Stimulated activated CD4-positive, alpha-beta T cell treated with anti-CD3 and anti-CD28 coated beads, Interleukin-1b, Interleukin-23, amount 100 ng/mL, for 24 hours (primary cell): ENCODE data around the gene PPFIBP1.
"Not testable (repeated sequence)": the region's sequence is repeated elsewhere in the genome, so short reads cannot be mapped to it uniquely, and the experiment has no call there.

ENCODE experiments used
- DNase-seq, 4 experiments: peaks; one replicate each; pipeline ENCODE4 v3.0.0-alpha.2; 2020; ENCODE audit warnings: low read depth in 4 of 4, low spot score in 1 of 4

PPFIBP1 gene

GRCh38 chr12:27623645-27624044 lies 99.6 kb downstream of the PPFIBP1 start:
- no peak for DNase-seq

GRCh38 chr12:27624586-27624985 lies 100.6 kb downstream of the PPFIBP1 start:
- DNase-seq, result no peak

GRCh38 chr12:27627123-27627852 lies 103.3 kb downstream of the PPFIBP1 start:
- no peak for DNase-seq

GRCh38 chr12:27627853-27628469 lies 104.0 kb downstream of the PPFIBP1 start:
- not testable (repeated sequence) for DNase-seq

DNA sequence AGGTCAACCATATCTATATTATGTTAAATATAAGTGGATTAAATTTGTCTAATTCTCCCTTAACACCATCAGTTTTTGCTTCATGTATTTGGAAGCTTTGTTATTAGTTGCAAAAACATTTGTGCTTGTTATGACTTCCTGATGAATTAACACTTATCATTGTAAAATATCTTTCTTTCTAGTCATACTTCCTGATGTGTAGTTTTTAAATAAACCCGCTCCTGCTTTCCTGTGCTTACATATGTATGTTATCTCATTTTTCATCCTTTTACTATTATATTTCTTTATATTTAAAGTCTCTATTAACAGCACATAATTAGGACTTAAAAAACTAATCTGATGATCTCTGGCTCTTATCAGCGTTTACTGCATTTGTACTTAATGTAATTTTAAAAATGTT lies 106.2 kb downstream of the PPFIBP1 start:
- not testable (repeated sequence) for DNase-seq

DNA sequence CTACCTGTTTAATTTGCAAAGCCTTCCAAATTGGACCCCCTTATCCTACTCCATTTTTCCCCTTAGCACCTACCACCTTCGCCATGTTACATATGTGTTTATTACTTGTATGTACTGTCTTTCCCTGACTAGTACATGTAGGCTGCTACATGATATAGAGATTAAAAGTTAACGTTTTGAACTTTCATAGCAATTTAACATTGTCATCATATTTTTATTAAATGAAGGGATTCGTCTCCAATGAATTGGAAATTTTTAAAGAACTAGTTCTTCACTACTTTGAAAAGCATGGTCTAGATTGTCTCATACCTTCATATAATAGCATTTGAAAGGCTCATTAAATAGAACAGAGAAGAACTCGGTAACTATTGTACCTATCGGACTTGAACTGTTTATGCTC lies 107.4 kb downstream of the PPFIBP1 start:
- no peak for DNase-seq

DNA sequence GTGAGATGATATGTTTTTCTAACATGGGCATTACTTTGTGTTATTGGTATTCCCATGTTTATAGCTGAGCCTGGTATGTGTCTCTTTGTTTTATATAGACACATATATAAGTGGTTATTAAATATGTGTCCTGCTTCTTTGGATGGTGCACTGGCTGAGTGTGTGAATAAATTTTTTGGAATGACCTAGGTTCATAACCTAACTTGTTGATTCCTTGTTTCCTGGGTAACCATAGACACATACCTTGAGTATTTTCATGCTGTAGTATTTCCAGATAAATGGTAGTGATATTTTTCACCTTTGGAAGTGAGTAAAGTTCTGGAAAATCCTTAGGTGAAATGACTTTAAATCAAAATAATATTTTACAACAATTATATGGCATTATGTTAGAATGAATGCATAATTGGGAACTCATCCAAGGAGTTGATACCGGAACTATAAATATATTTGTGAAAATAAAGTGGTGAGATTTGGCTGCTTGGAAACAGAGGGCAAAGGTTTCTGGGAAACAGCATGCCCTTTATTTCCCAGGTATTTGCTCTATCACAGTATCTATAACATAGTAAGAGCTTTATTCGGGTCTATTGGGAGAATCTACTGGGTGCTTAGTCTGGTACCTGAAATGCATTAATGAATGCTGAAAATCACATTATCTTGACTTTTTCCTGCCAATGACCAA lies 107.9 kb downstream of the PPFIBP1 start:
- no peak for DNase-seq

DNA sequence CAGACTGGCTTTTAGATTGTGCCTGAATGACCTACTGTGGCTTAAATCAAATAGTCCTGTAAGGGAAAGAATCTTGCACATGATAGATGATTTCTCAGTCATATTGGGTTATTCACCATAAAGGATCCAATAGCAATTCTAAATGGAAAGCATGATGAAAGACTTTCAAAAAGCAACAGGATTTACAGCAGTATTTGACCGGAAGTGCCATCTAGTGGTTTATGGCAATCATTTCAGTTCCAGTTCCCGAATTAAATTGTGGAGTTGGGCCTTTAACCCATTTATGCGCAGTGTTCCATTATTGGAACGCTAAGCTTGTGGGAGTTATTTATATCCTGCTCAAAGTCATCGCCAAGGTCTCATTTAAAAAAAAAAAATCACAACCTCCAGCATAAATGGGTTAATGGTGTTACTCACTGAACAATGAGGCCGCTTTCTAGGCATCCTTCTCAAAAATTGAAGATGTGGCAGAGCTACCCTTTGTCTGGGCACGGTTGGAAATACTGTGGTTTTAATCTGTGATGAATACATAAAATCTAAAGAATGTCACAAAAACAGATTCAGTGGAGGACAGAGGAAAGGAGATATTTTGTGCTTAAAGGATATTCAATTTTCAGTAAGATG lies 111.5 kb downstream of the PPFIBP1 start:
- DNase-seq, result no peak

DNA sequence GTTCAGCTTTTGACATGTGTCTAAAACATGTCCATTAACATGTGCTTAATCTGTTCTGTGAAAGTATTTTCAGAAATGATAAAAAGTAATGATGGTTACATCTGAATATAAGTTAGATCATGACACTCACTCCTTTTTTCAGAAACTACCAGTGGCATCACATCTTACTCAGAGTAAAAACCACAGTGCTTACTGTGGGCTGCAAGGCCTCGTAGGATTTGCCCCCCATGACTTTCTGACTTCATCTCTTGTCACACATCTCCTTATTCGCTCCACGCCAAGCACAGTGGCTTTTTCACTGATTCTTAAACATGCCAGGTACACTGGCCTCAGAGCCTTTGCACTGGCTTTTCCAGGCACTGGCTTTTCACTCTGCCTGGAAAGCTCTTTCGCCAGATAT lies 112.6 kb downstream of the PPFIBP1 start:
- DNase-seq, result not testable (repeated sequence)

DNA sequence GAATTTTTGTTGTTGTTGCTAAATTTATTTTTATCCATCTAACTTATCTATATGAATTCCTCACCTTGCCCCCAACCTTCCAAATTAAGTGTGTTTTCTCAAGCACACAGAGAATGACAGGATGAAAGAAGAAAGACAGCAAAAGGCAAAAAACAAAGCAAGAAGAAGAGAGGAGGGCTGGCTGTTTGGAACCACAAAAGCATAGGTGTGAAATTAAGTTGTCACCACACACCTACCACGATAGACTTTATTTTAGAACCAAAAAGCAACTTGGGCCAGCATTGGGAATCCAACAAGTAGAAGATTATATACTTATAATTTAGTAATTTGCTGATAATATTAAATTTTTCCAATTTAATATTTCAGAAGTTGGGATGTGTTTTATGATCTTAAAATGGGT lies 113.5 kb downstream of the PPFIBP1 start:
- no peak for DNase-seq

- no peak for DNase-seq
Observed at GRCh38 chr12:27639265-27639664, 115.3 kb downstream of the PPFIBP1 start.

DNA sequence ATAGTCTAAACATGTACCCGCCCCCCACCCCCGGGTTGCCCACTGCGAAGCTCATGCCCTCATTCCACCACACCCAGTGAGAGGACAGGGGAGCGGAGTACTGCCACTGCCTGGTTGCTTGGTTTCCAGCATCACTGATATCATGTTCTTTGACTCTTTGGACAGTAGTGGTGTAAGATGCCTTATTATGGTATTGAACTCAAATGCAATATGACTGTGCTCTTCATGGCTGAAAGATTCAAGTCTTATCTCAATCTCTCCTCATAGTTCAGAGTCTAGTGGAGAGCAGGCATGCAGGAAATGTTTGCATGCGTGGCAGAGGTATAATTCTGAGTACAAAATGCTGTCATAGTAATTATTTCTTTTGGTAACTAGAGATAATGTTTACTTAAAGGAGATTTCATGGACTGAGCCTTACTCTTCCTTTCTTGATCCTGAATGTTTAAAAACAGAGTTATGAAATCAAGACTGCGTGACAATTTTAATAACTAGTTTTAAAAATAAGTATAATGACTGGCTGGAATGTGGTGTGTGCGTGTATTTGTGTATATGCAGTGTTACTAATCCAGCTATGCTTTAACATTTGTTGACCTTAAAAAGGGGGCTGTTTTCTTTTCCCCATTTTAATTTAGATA lies 116.7 kb downstream of the PPFIBP1 start:
- DNase-seq, result not testable (repeated sequence)

- not testable (repeated sequence) for DNase-seq
Observed at GRCh38 chr12:27642361-27642760, 118.4 kb downstream of the PPFIBP1 start.

- DNase-seq, result not testable (repeated sequence)
Observed at GRCh38 chr12:27642892-27643291, 118.9 kb downstream of the PPFIBP1 start.

DNA sequence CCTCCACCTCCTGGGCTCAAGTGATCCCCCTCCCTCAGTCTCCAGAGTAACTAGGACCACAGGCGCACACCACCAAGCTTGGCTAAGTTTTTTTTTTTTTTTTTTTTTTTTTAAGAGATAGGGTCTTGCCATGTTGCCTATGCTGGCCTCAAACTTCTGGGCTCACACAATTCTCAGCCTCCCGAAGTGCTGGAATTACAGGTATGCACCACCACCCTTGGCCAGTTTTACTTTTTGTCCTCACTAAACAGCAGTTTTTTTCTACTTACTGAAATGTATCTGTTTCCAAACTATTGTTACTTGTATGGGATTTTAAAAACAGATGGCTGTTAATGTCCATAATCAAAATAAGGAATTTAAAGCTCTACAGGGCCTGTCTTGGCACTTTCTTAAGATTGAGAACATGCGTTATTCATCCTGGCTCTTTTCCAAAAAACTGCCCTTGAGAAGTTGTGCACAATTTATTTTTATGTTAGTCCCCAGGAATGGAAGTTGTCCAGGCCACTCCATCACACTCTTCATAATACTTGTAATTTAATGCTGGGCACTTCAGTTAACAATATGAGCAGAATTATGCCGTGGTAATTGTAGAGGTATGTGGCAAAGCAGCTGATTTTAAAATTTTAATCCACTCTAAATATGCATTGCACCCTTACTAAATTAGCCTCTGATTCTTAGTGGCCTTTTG lies 120.3 kb downstream of the PPFIBP1 start:
- no peak for DNase-seq

DNA sequence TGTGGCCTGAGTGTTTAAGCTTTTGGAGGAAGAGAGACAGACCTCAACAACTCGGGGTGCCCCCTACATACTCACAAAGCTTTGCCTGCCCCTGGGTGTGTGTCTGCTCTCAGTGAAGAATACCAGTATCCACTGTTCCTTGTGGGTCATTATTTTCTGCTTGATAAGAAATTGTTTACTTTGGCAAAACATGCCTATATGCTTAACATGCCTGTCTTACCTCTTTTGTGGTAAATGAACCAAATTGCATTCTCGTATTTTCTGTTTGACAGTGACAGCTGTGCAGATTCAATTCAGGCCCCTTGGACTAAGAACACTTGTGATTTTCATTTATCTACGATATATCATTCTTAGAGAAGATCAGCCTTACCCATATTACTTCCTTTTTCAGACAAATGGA lies 121.7 kb downstream of the PPFIBP1 start:
- no peak for DNase-seq

GRCh38 chr12:27646149-27646548 lies 122.1 kb downstream of the PPFIBP1 start:
- no peak for DNase-seq

DNA sequence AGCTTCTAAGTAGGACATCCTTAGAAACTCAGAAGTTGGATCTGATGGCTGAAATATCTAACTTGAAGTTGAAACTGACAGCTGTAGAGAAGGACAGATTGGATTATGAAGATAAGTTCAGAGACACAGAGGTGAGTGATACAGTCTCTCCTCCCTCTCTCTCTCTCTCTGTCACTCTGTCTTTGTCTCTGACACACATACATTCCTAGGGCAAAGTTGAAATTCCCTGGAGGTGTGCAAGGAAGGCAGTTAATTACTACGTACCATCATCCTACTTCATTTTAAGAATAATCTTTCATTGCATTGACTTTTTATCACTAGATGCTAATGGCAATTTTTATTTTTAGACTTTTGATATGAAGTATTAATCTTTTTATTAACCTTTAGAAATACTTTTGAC lies 126.0 kb downstream of the PPFIBP1 start:
- no peak for DNase-seq

DNA sequence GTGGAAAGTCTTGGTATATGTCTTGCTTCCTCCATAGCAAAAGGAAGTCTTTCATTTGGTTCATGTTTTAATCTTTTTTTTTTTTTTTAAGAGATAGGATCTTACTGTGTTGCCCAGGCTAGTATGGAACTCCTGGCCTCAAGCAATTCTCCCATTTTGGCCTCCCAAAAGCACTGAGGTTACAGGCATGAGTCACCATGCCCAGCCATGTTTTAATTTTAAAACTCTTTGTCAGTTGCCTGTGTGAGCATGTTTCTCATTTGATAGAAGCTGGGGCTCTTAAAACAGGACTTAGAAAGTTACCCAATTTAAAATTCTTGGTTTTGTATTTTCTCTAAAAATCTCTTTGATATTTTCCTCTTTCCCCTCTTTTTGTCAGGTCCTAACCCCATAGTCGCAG lies 127.2 kb downstream of the PPFIBP1 start:
- no peak for DNase-seq

DNA sequence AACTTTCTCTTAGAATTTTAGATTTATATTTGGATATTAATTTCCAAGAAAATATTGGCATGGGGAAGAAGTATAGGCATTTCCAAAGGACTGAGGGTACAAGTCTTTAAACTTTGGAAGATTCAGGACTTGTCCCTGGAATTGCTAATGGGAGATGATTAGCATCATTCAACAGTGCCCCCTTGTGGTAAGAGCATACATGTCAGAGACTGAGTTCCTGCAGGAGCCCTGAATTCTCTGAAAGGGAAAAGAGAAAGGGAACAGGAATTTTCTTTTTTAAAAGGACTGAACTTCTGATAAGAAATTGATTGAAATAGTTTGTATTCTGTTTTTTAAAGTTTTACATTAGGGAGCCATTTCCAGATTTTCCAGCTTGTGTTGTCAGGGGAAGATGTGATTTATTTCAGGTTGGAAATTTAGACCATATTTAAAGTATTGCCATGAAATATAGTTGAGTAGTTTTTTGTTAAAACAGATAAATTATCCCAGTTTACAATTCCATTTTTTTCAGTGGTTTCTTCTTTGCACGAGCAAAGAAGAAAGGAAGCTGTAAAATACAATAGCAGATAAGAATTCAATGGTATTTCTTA lies 128.3 kb downstream of the PPFIBP1 start:
- peak in 3 of 4 experiments; percentile 2 to 37 (median 8) for DNase-seq
